Measurements from ENCODE around the gene CHST15. TPM values are rescaled to one million over a fixed set of nuclear protein-coding genes. Genes with fewer than 3 reads are reported as not detected.

The CHST15 gene
- total RNA-seq, 1 experiment from 2014 or later: 17.1 TPM

DNA sequence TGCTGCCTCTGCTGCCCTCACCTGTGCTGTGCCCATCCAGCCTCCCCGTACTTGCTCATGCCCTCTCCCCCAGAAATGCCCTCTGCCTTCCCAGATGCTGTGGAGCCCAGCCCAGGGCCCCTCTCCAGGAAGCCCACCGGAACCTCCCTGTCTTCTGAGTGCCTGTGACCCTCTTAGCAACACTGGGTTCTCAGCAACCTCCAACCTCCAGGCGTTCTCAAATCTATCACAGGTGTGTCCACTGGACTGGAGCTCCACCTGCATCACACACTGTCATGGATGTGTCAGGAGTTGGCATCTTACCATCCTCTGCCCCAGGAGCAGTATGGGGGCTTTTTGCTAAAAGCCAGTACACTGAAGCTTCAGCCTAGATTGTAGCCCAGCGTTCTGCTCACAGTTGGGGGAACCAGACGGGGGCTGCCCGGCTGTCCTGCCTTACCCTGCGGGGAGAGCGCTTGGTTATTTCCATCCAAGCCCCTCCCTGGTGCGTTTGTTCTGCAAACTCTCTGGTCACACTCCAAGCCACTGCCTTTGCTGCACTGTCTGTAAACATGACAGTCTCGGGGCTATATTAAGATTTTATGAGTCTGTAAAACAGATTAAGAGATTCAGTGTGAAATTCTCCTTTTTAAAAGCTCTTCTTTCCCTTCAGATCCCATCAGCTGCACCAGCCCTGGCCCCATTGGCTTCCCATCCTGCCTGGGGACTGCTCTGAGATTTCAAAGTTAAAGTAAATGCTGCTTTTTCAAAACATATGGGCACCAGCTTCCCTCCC is 130.5 kb downstream of the CHST15 start:
- no peaks in the 10 kb centered on the region for H3K4me1 ChIP-seq (ENCODE audit: insufficient read depth, low read length)
- peaks cover 29% of the 10 kb centered on the region for H3K27me3 ChIP-seq (ENCODE audit: low read length)
- no peak overlapping the region for H3K4me3 ChIP-seq (ENCODE audit: low read length)
- DNase-seq (no peak), ATAC-seq (no peak)
- H3K9ac ChIP-seq (ENCODE audit: low read length): no peak overlapping the region
- ChIA-PET POLR2A (ENCODE audit: unreplicated experiment) (no interaction called here), CTCF (no interaction called here)
- TF ChIP-seq EZH2phosphoT487 (IDR thresholded peaks at IDR 0.05; ENCODE audit: borderline replicate concordance, low read length) (no peak), EZH2 (IDR thresholded peaks at IDR 0.05; ENCODE audit: low read length, unreplicated experiment) (no peak)
- TF ChIP-seq, protein P1, sequence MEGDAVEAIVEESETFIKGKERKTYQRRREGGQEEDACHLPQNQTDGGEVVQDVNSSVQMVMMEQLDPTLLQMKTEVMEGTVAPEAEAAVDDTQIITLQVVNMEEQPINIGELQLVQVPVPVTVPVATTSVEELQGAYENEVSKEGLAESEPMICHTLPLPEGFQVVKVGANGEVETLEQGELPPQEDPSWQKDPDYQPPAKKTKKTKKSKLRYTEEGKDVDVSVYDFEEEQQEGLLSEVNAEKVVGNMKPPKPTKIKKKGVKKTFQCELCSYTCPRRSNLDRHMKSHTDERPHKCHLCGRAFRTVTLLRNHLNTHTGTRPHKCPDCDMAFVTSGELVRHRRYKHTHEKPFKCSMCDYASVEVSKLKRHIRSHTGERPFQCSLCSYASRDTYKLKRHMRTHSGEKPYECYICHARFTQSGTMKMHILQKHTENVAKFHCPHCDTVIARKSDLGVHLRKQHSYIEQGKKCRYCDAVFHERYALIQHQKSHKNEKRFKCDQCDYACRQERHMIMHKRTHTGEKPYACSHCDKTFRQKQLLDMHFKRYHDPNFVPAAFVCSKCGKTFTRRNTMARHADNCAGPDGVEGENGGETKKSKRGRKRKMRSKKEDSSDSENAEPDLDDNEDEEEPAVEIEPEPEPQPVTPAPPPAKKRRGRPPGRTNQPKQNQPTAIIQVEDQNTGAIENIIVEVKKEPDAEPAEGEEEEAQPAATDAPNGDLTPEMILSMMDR (conservative IDR thresholded peaks at IDR 0.05; ENCODE audit: low read depth, low read length): no peak
- BruUV-seq (replicated peaks): no TSS peak
- no peaks in the 10 kb centered on the region for H3K79me2 ChIP-seq (ENCODE audit: low read length)
- H3K9me2 ChIP-seq (replicated peaks; ENCODE audit: low read length): no peaks in the 10 kb centered on the region
- no peak overlapping the region for H3K4me2 ChIP-seq (ENCODE audit: low read length)
- intact Hi-C loops (cut with micrococcal nuclease): no loop called here
- H2AFZ ChIP-seq (ENCODE audit: low read length): no peak overlapping the region
- no peaks in the 10 kb centered on the region for H4K20me1 ChIP-seq (ENCODE audit: low read length)
- no peaks in the 10 kb centered on the region for H3F3A ChIP-seq (ENCODE audit: low read length, unreplicated experiment)
- no peaks in the 10 kb centered on the region for H3K36me3 ChIP-seq (ENCODE audit: low read depth, low read length)
- no peak overlapping the region for H3K27ac ChIP-seq (ENCODE audit: low read length)
- H3K9me3 ChIP-seq (ENCODE audit: low read length): no peaks in the 10 kb centered on the region

DNA sequence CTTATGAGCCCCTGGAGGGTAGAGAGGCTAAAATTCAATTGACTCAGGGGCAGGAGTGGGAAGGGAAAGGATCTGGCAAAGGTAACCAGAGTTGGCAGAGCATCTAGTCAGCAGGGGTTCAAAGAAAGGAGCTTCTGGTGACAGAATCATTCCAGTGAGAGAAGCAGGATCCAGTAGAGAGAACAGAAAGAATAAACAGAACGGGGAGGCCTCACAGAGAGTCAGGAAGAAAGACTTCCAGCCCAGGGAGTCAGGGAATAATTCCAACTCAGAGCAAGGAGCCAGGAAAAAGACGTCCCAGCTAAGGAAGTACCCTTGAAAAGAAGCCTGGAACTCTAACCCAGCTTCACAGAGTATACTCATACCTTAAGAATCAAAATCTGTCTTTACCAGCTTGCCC is 135.2 kb downstream of the CHST15 start:
- no peak overlapping the region for H2AFZ ChIP-seq (ENCODE audit: low read length)
- intact Hi-C loops (cut with micrococcal nuclease): no loop called here
- POLR2A ChIA-PET (ENCODE audit: unreplicated experiment): no interaction called here
- H3K9me2 ChIP-seq (replicated peaks; ENCODE audit: low read length): no peaks in the 10 kb centered on the region
- H3K9me3 ChIP-seq (ENCODE audit: low read length): no peaks in the 10 kb centered on the region
- H3K36me3 ChIP-seq (ENCODE audit: low read depth, low read length): no peaks in the 10 kb centered on the region
- BruUV-seq (replicated peaks): no TSS peak
- H3K4me1 ChIP-seq (ENCODE audit: insufficient read depth, low read length): no peaks in the 10 kb centered on the region
- H3K27me3 ChIP-seq (ENCODE audit: low read length): peaks cover 19% of the 10 kb centered on the region; the same call in 1 of the 2 replicates
- DNase-seq (no peak), ATAC-seq (no peak)
- CTCF ChIA-PET: no interaction called here
- no peaks in the 10 kb centered on the region for H4K20me1 ChIP-seq (ENCODE audit: low read length)
- no peaks in the 10 kb centered on the region for H3K79me2 ChIP-seq (ENCODE audit: low read length)
- H3K4me2 ChIP-seq (ENCODE audit: low read length): no peak overlapping the region
- TF ChIP-seq EZH2phosphoT487 (IDR thresholded peaks at IDR 0.05; ENCODE audit: borderline replicate concordance, low read length) (no peak), EZH2 (IDR thresholded peaks at IDR 0.05; ENCODE audit: low read length, unreplicated experiment) (no peak)
- TF ChIP-seq, protein P1 (conservative IDR thresholded peaks at IDR 0.05; ENCODE audit: low read depth, low read length): no peak
- no peak overlapping the region for H3K4me3 ChIP-seq (ENCODE audit: low read length)
- H3F3A ChIP-seq (ENCODE audit: low read length, unreplicated experiment): no peaks in the 10 kb centered on the region
- no peak overlapping the region for H3K9ac ChIP-seq (ENCODE audit: low read length)
- H3K27ac ChIP-seq (ENCODE audit: low read length): no peak overlapping the region

Other genes starting within 250 kb of the CHST15 start
- not detected in 2 replicates for gene CPXM2, start 201.8 kb downstream of the CHST15 start, total RNA-seq (2014; rRNA removed)

Data from PC-3 (cell line).